ENCODE measurements around the gene PHLPP2.

PHLPP2 gene

GRCh38 chr16:71724320-71724751 is at the start of gene PHLPP2:
PHLPP2 (minus strand) TSS chr16:71724701; CDS start chr16:71714795, 9,906 bp downstream.
- no peak for DNase-seq

- DNase-seq = no peak
Measured at GRCh38 chr16:71771571-71771970, 47.1 kb upstream of the PHLPP2 start.

GRCh38 chr16:71769222-71769621 is 44.7 kb upstream of the PHLPP2 start:
- DNase-seq = no peak

GRCh38 chr16:71767060-71767900 is 42.8 kb upstream of the PHLPP2 start:
- DNase-seq = no peak

- no peak for DNase-seq
Measured at GRCh38 chr16:71762186-71762585, 37.7 kb upstream of the PHLPP2 start.

- DNase-seq = no peak
Measured at GRCh38 chr16:71761097-71761496, 36.6 kb upstream of the PHLPP2 start.

GRCh38 chr16:71758293-71758760 is 33.8 kb upstream of the PHLPP2 start:
- DNase-seq = no peak

- no peak for DNase-seq
Measured at GRCh38 chr16:71754652-71755051, 30.2 kb upstream of the PHLPP2 start.

GRCh38 chr16:71754108-71754507 is 29.6 kb upstream of the PHLPP2 start:
- no peak for DNase-seq

GRCh38 chr16:71748226-71748625 is 23.7 kb upstream of the PHLPP2 start:
- DNase-seq = no peak

GRCh38 chr16:71746442-71747046 is 22.0 kb upstream of the PHLPP2 start:
- no peak for DNase-seq

- DNase-seq = no peak
Measured at GRCh38 chr16:71738855-71739254, 14.4 kb upstream of the PHLPP2 start.

- no peak for DNase-seq
Measured at GRCh38 chr16:71737501-71737900, 13.0 kb upstream of the PHLPP2 start.

- no peak for DNase-seq
Measured at GRCh38 chr16:71734511-71734910, 10.0 kb upstream of the PHLPP2 start.

GRCh38 chr16:71732587-71732986 is 8.1 kb upstream of the PHLPP2 start:
- no peak for DNase-seq

GRCh38 chr16:71727551-71728324 is 3.2 kb upstream of the PHLPP2 start:
- DNase-seq = no peak

- no peak for DNase-seq
Measured at GRCh38 chr16:71726476-71727315, 2.2 kb upstream of the PHLPP2 start.

GRCh38 chr16:71723537-71724319 is 773 bp downstream of the PHLPP2 start:
- DNase-seq = peak; percentile 93

GRCh38 chr16:71722801-71723536 is 1.5 kb downstream of the PHLPP2 start:
- peak; percentile 86 for DNase-seq

- DNase-seq = no peak
Measured at GRCh38 chr16:71721066-71721740, 3.3 kb downstream of the PHLPP2 start.

All from activated CD8-positive, alpha-beta memory T cell treated with anti-CD3 and anti-CD28 coated beads for 24 hours (primary cell).